Esophagus squamous epithelium (tissue), 5 donors: ENCODE results near the gene CCSAP. TPM values are rescaled to one million over a fixed set of nuclear protein-coding genes. Genes with fewer than 3 reads are reported as not detected.

Source experiments
- DNase-seq: peaks from one replicate; lab custom pipeline; 2025; lab: John Stamatoyannopoulos, UW
- H3K27ac ChIP-seq, 4 donors: fragments of 200-600 bp; sonication (generic); one replicate each; pipeline ENCODE4 v1.5.1; 2016 to 2019; ENCODE audit warnings: mild to moderate bottlenecking in 1 of 4
- H3K27me3 ChIP-seq, 4 donors: fragments of 200-600 bp; sonication (generic); 1 replicate in 3 of 4; 2 replicates in 1 of 4; pipeline versions ENCODE4 v1.5.1 to v1.6.0; 2017 to 2021; ENCODE audit warnings: antibody characterized with exemption in 1 of 4
- H3K36me3 ChIP-seq, 3 donors: fragments of 200-600 bp; sonication (generic); one replicate each; pipeline ENCODE4 v1.5.1; 2016 to 2019
- H3K4me1 ChIP-seq, 3 donors: fragments of 200-600 bp; sonication (generic); one replicate each; pipeline ENCODE4 v1.5.1; 2017 to 2019
- H3K4me3 ChIP-seq, 4 donors: fragments of 200-600 bp; sonication (generic); 1 replicate in 3 of 4; 2 replicates in 1 of 4; pipeline ENCODE4 v1.5.1; 2016 to 2019; ENCODE audit warnings: mild to moderate bottlenecking in 2 of 4, moderate library complexity in 1 of 4
- H3K9me3 ChIP-seq, 3 donors: fragments of 200-600 bp; sonication (generic); one replicate each; pipeline ENCODE4 v1.5.1; 2016 to 2019
- POLR2A ChIP-seq, 4 donors: fragments of 450-650 bp; IDR thresholded peaks; one replicate each; pipeline ENCODE4 v1.6.1; 2017; ENCODE audit warnings: antibody characterized with exemption in 4 of 4, mild to moderate bottlenecking in 4 of 4, moderate library complexity in 3 of 4
- WGBS, 2 donors: methylation state at CpG; one replicate each; pipeline ENCODE4 v1.1.5; 2018; 5-methylcytosine and 5-hydroxymethylcytosine counted together
- intact Hi-C: fragments of 100-400 bp; cut with DNase I; formaldehyde crosslinking; loops from one replicate; pipeline ENCODE4 v1.15.0; 2022
- total RNA-seq, 4 donors: library from RNA; depleted of rRNA; stranded (reverse); fragments of >200 nt; gene quantifications; one replicate each; pipeline ENCODE4 v1.1.0, GENCODE V29; 2016
- TF ChIP-seq, protein P1 (sequence below), 6 experiments: fragments of 450-650 bp in 4 of 6; fragments of 200-600 bp in 2 of 6; sonication (generic) in 2 of 6; IDR thresholded peaks; one replicate each; pipeline ENCODE4 v1.5.1; 2016 to 2019; ENCODE audit warnings: antibody characterized with exemption in 6 of 6, mild to moderate bottlenecking in 4 of 6, moderate library complexity in 4 of 6
- donor health status: DM: yes; HTN: yes; CAD: no.

CCSAP gene
- total RNA-seq, 4 donors from 2014 or later: 1.6 to 5.3 (median 4.5) TPM

DNA sequence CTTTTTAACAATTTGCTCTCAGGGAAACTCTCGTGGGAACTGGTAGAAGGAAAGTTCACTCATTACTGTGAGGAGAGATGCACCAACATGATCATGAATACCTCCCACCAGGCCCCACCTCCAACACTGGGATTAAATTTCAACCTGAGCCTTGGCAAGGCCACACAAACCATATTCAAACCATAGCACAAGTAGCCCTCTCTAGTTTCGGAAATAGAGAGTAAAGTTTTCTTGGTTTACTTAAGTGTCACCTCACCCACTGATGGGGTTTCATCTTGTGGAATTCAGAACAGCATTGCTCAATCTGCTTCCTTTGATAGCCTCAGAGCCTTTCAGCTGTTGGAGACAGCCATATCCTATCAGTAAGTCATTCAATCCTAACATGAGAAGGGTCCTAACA is 25.5 kb upstream of the CCSAP start:
- Histone ChIP-seq H3K4me3 (no peak overlapping the region), H3K36me3 (no peaks in the 10 kb centered on the region), H3K4me1 (no peaks in the 10 kb centered on the region), H3K27me3 (peaks cover 0 to 46% (median 0%) of the 10 kb centered on the region in 4 donors), H3K9me3 (no peaks in the 10 kb centered on the region), H3K27ac (no peak overlapping the region)
- intact Hi-C loops: no loop called here
- no peak for TF ChIP-seq POLR2A (IDR thresholded peaks at IDR 0.05)
- TF ChIP-seq, protein P1, sequence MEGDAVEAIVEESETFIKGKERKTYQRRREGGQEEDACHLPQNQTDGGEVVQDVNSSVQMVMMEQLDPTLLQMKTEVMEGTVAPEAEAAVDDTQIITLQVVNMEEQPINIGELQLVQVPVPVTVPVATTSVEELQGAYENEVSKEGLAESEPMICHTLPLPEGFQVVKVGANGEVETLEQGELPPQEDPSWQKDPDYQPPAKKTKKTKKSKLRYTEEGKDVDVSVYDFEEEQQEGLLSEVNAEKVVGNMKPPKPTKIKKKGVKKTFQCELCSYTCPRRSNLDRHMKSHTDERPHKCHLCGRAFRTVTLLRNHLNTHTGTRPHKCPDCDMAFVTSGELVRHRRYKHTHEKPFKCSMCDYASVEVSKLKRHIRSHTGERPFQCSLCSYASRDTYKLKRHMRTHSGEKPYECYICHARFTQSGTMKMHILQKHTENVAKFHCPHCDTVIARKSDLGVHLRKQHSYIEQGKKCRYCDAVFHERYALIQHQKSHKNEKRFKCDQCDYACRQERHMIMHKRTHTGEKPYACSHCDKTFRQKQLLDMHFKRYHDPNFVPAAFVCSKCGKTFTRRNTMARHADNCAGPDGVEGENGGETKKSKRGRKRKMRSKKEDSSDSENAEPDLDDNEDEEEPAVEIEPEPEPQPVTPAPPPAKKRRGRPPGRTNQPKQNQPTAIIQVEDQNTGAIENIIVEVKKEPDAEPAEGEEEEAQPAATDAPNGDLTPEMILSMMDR (IDR thresholded peaks at IDR 0.05): no peak
- 52 to 64% methylated on average over 2 of the region's 2 CpGs for WGBS, 2 donors
- no peak for DNase-seq

- peaks cover 0 to 52% (median 0%) of the 10 kb centered on the region in 4 donors for H3K27me3 ChIP-seq
- no peaks in the 10 kb centered on the region for H3K9me3 ChIP-seq
- no peaks in the 10 kb centered on the region for H3K36me3 ChIP-seq
- TF ChIP-seq POLR2A (IDR thresholded peaks at IDR 0.05): no peak
- TF ChIP-seq, protein P1 (IDR thresholded peaks at IDR 0.05): no peak
- H3K4me3 ChIP-seq: no peak overlapping the region
- DNase-seq: no peak
- H3K4me1 ChIP-seq: no peaks in the 10 kb centered on the region
- 17 to 26% methylated on average over 2 of the region's 2 CpGs for WGBS, 2 donors
- intact Hi-C loops: no loop called here
- H3K27ac ChIP-seq: no peak overlapping the region
These were observed 22.7 kb upstream of the CCSAP start for GRCh38 chr1:229365569-229365968.

GRCh38 chr1:229364207-229365065 is 21.6 kb upstream of the CCSAP start:
- no peak for TF ChIP-seq POLR2A (IDR thresholded peaks at IDR 0.05)
- TF ChIP-seq, protein P1 (IDR thresholded peaks at IDR 0.05): no peak
- 69 to 72% methylated on average over 8 to 11 of the region's 12 CpGs for WGBS, 2 donors
- Histone ChIP-seq H3K27me3 (peaks cover 0 to 54% (median 0%) of the 10 kb centered on the region in 4 donors), H3K27ac (no peak overlapping the region), H3K4me1 (no peaks in the 10 kb centered on the region), H3K9me3 (no peaks in the 10 kb centered on the region), H3K4me3 (no peak overlapping the region), H3K36me3 (no peaks in the 10 kb centered on the region)
- DNase-seq: no peak
- intact Hi-C loops: no loop called here

- no peaks in the 10 kb centered on the region for H3K4me1 ChIP-seq
- TF ChIP-seq POLR2A (IDR thresholded peaks at IDR 0.05): no peak
- TF ChIP-seq, protein P1 (IDR thresholded peaks at IDR 0.05): no peak
- no peak overlapping the region for H3K27ac ChIP-seq
- intact Hi-C loops: no loop called here
- H3K27me3 ChIP-seq: peaks cover 0 to 61% (median 0%) of the 10 kb centered on the region in 4 donors
- H3K4me3 ChIP-seq: no peak overlapping the region
- no peaks in the 10 kb centered on the region for H3K9me3 ChIP-seq
- WGBS, 2 donors: 61 to 62% methylated on average over 6 of the region's 6 CpGs
- no peaks in the 10 kb centered on the region for H3K36me3 ChIP-seq
- DNase-seq: no peak
These were observed 20.9 kb upstream of the CCSAP start for GRCh38 chr1:229363723-229364122.

GRCh38 chr1:229360420-229360819 is 17.6 kb upstream of the CCSAP start:
- Histone ChIP-seq H3K4me3 (no peak overlapping the region), H3K27ac (no peak overlapping the region), H3K9me3 (no peaks in the 10 kb centered on the region), H3K36me3 (no peaks in the 10 kb centered on the region), H3K27me3 (peaks cover 0 to 61% (median 0%) of the 10 kb centered on the region in 4 donors), H3K4me1 (no peaks in the 10 kb centered on the region)
- TF ChIP-seq POLR2A (IDR thresholded peaks at IDR 0.05): no peak
- TF ChIP-seq, protein P1 (IDR thresholded peaks at IDR 0.05): no peak
- no peak for DNase-seq
- WGBS, 2 donors: 62 to 68% methylated on average over 4 of the region's 4 CpGs
- intact Hi-C loops: no loop called here
